Upper lobe of left lung (tissue), 6 donors: ENCODE measurements around the gene GNG3. TPM values are rescaled to one million over a fixed set of nuclear protein-coding genes. Genes with fewer than 3 reads are reported as not detected.

Source experiments
- ATAC-seq, 2 donors: fragments of 200-7000 bp; cut with Tn5 transposase; one replicate each; pipeline ENCODE4 v1.9.1; 2022; ENCODE audit warnings: mild to moderate bottlenecking in 2 of 2, moderate library complexity in 2 of 2; ENCODE audit not compliant: low FRiP score in 2 of 2
- DNase-seq, 2 donors: peaks; one replicate each; pipeline ENCODE4 v3.0.0-alpha.2; 2019 to 2020
- H3K27ac ChIP-seq, 4 donors: fragments of 200-600 bp; sonication (generic); one replicate each; pipeline ENCODE4 v1.5.1; 2016 to 2019
- H3K27me3 ChIP-seq, 4 donors: fragments of 200-600 bp; sonication (generic); one replicate each; pipeline ENCODE4 v1.5.1; 2017 to 2019
- H3K36me3 ChIP-seq, 4 donors: fragments of 200-600 bp; sonication (generic); one replicate each; pipeline ENCODE4 v1.5.1; 2016 to 2019
- H3K4me1 ChIP-seq, 4 donors: fragments of 200-600 bp; sonication (generic); one replicate each; pipeline ENCODE4 v1.5.1; 2018 to 2019
- H3K4me3 ChIP-seq, 4 donors: fragments of 200-600 bp; sonication (generic); one replicate each; pipeline ENCODE4 v1.5.1; 2017 to 2019; ENCODE audit warnings: mild to moderate bottlenecking in 2 of 4, moderate library complexity in 1 of 4
- H3K9me3 ChIP-seq, 4 donors: fragments of 200-600 bp; sonication (generic); one replicate each; pipeline ENCODE4 v1.5.1; 2018 to 2019
- CTCF ChIP-seq, 6 experiments: fragments of 450-650 bp in 4 of 6; fragments of 200-600 bp in 2 of 6; sonication (generic) in 2 of 6; IDR thresholded peaks; one replicate each; pipeline ENCODE4 v1.5.1; 2016 to 2019; ENCODE audit warnings: antibody characterized with exemption in 6 of 6
- EP300 ChIP-seq, 4 donors: sonication (generic); formaldehyde crosslinking; IDR thresholded peaks; one replicate each; pipeline ENCODE4 v1.5.1; 2017; ENCODE audit warnings: antibody characterized with exemption in 4 of 4, control low read depth in 2 of 4
- POLR2A ChIP-seq, 4 donors: fragments of 450-650 bp; IDR thresholded peaks; one replicate each; pipeline ENCODE4 v1.5.1; 2016 to 2017; ENCODE audit warnings: antibody characterized with exemption in 4 of 4, mild to moderate bottlenecking in 2 of 4
- POLR2AphosphoS5 ChIP-seq, 2 donors: sonication (generic); formaldehyde crosslinking; IDR thresholded peaks; one replicate each; pipeline ENCODE4 v1.5.1; 2017; ENCODE audit warnings: antibody characterized with exemption in 2 of 2
- WGBS, 2 donors: methylation state at CpG; one replicate each; pipeline ENCODE4 v1.1.5; 2017 to 2018; 5-methylcytosine and 5-hydroxymethylcytosine counted together
- total RNA-seq, 6 donors: library from RNA; depleted of rRNA in 4 of 6; stranded (reverse); fragments of >200 nt in 4 of 6; gene quantifications; one replicate each; pipeline versions ENCODE4 v1.1.0 to v1.2.1, GENCODE V29; 2016 to 2021
- donor health status: DM: no; HTN: no; CAD: no; lungs with moderate emphysema.
- donor health status: DM: no; HTN: yes; CAD: no; lungs with severe emphysema.

The GNG3 gene
- not detected for total RNA-seq

GRCh38 chr11:62707277-62707861 lies at the start of gene GNG3, which contains the start of gene BSCL2:
TSS of gene GNG3 (plus strand) at chr11:62707676. CDS start at chr11:62708296, 620 bp downstream.
TSS of gene BSCL2 (minus strand) at chr11:62707424. CDS start at chr11:62707195, 229 bp downstream.
- Histone ChIP-seq H3K4me1 (peaks cover 31 to 43% (median 38%) of the 10 kb centered on the region in 4 donors), H3K27ac (peak within 1 kb of the TSS; percentile 62 to 98 (median 94)), H3K4me3 (peak within 1 kb of the TSS; percentile 49 to 85 (median 73)), H3K9me3 (no peaks in the 10 kb centered on the region), H3K36me3 (peaks cover 4 to 21% (median 17%) of the 10 kb centered on the region in 4 donors), H3K27me3 (no peaks in the 10 kb centered on the region)
- ATAC-seq (no peak), DNase-seq (no peak)
- TF ChIP-seq POLR2A (IDR thresholded peaks at IDR 0.05) (no peak), CTCF (IDR thresholded peaks at IDR 0.05) (no peak), EP300 (IDR thresholded peaks at IDR 0.05) (no peak), POLR2AphosphoS5 (IDR thresholded peaks at IDR 0.05) (no peak)
- 92 to 96% methylated on average over 6 to 9 of the region's 10 CpGs for WGBS, 2 donors

- Histone ChIP-seq H3K4me1 (peaks cover 21 to 33% (median 29%) of the 10 kb centered on the region in 4 donors), H3K27me3 (no peaks in the 10 kb centered on the region), H3K9me3 (no peaks in the 10 kb centered on the region), H3K36me3 (peaks cover 3 to 24% (median 13%) of the 10 kb centered on the region in 4 donors), H3K27ac (peak overlapping the region; percentile 77 to 97 (median 90)), H3K4me3 (peak overlapping the region; percentile 48 to 95 (median 72))
- 3 to 4% methylated on average over 15 to 36 of the region's 36 CpGs for WGBS, 2 donors
- ATAC-seq = peak; percentile 62 to 71
- peak in 1 of 2 donors; percentile 45 for DNase-seq
- TF ChIP-seq CTCF (IDR thresholded peaks at IDR 0.05) (no peak), POLR2A (IDR thresholded peaks at IDR 0.05) (no peak), EP300 (IDR thresholded peaks at IDR 0.05) (no peak), POLR2AphosphoS5 (IDR thresholded peaks at IDR 0.05) (no peak)
These were observed 42.9 kb upstream of the GNG3 start for GRCh38 chr11:62664405-62665074.

GRCh38 chr11:62665075-62665598 lies 42.3 kb upstream of the GNG3 start, which contains the start of the genes C11orf98 and CSKMT:
TSS of gene C11orf98 (minus strand) at chr11:62665210. CDS start at chr11:62665169, 41 bp downstream.
TSS of gene CSKMT (plus strand) at chr11:62665312. CDS start at chr11:62665880, 568 bp downstream.
- WGBS, 2 donors = 0 to 4% methylated on average over 10 to 47 of the region's 47 CpGs
- Histone ChIP-seq H3K36me3 (peaks cover 3 to 24% (median 13%) of the 10 kb centered on the region in 4 donors), H3K9me3 (no peaks in the 10 kb centered on the region), H3K4me1 (peaks cover 22 to 38% (median 29%) of the 10 kb centered on the region in 4 donors), H3K27ac (peak within 1 kb of the TSS; percentile 77 to 97 (median 90)), H3K27me3 (no peaks in the 10 kb centered on the region), H3K4me3 (peak within 1 kb of the TSS; percentile 48 to 95 (median 72))
- ATAC-seq (peak; percentile 98 to 99), DNase-seq (peak; percentile 93 to 98)
- TF ChIP-seq EP300 (IDR thresholded peaks at IDR 0.05) = no peak
- TF ChIP-seq POLR2AphosphoS5 (IDR thresholded peaks at IDR 0.05) = peak; percentile 96 to 100
- TF ChIP-seq POLR2A (IDR thresholded peaks at IDR 0.05) = peak in 3 of 4 donors; percentile 91 to 99 (median 98)
- TF ChIP-seq CTCF (IDR thresholded peaks at IDR 0.05) = peak in 1 of 6 experiments; percentile 11

GRCh38 chr11:62665599-62666258 lies 41.7 kb upstream of the GNG3 start:
- no peaks in the 10 kb centered on the region for H3K9me3 ChIP-seq
- H3K4me3 ChIP-seq = peak overlapping the region; percentile 14 to 95 (median 72)
- H3K27me3 ChIP-seq = no peaks in the 10 kb centered on the region
- ATAC-seq (peak; percentile 72 to 78), DNase-seq (peak in 1 of 2 donors; percentile 46)
- H3K4me1 ChIP-seq = peaks cover 28 to 44% (median 34%) of the 10 kb centered on the region in 4 donors
- H3K36me3 ChIP-seq = peaks cover 3 to 24% (median 13%) of the 10 kb centered on the region in 4 donors
- 3 to 8% methylated on average over 16 to 39 of the region's 39 CpGs for WGBS, 2 donors
- H3K27ac ChIP-seq = peak overlapping the region; percentile 77 to 97 (median 90)
- no peak for TF ChIP-seq POLR2AphosphoS5 (IDR thresholded peaks at IDR 0.05)
- no peak for TF ChIP-seq POLR2A (IDR thresholded peaks at IDR 0.05)
- no peak for TF ChIP-seq EP300 (IDR thresholded peaks at IDR 0.05)
- no peak for TF ChIP-seq CTCF (IDR thresholded peaks at IDR 0.05)
